Osteocyte (in vitro differentiated cells): Measurements from ENCODE around the gene FAM32A. TPM values are rescaled to one million over a fixed set of nuclear protein-coding genes. Genes with fewer than 3 reads are reported as not detected.

Experiments
- DNase-seq: peaks from one replicate; pipeline ENCODE4 v3.0.0; 2021; ENCODE audit warnings: mixed read lengths; ENCODE audit not compliant: unreplicated experiment; ENCODE audit errors: extremely low spot score
- H3K27ac Mint-ChIP-seq: one replicate; pipeline ENCODE4 v1.8.0; 2021; ENCODE audit warnings: mild to moderate bottlenecking, mixed read lengths; ENCODE audit not compliant: unreplicated experiment
- H3K27me3 Mint-ChIP-seq: one replicate; pipeline ENCODE4 v1.8.0; 2021; ENCODE audit warnings: mixed read lengths; ENCODE audit not compliant: unreplicated experiment
- H3K36me3 Mint-ChIP-seq: one replicate; pipeline ENCODE4 v1.8.0; 2021; ENCODE audit warnings: mixed read lengths; ENCODE audit not compliant: unreplicated experiment
- H3K4me1 Mint-ChIP-seq: one replicate; pipeline ENCODE4 v1.8.0; 2021; ENCODE audit warnings: mixed read lengths; ENCODE audit not compliant: unreplicated experiment
- H3K4me3 Mint-ChIP-seq: one replicate; pipeline ENCODE4 v1.8.0; 2021; ENCODE audit warnings: mild to moderate bottlenecking, moderate library complexity, mixed read lengths; ENCODE audit not compliant: unreplicated experiment
- H3K9me3 Mint-ChIP-seq: one replicate; pipeline ENCODE4 v1.8.0; 2021; ENCODE audit warnings: mixed read lengths; ENCODE audit not compliant: unreplicated experiment
- CTCF ChIP-seq: fragments of 200-600 bp; sonication (generic); IDR thresholded peaks from 2 replicates; pipeline ENCODE4 v1.5.0; 2021; ENCODE audit warnings: antibody characterized with exemption, mild to moderate bottlenecking, moderate library complexity
- total RNA-seq: library from RNA; stranded (reverse); gene quantifications from 2 replicates; pipeline ENCODE4 v1.2.1, GENCODE V29; 2021

The FAM32A gene
- total RNA-seq, 1 donor from 2014 or later = 78.8 TPM

DNA sequence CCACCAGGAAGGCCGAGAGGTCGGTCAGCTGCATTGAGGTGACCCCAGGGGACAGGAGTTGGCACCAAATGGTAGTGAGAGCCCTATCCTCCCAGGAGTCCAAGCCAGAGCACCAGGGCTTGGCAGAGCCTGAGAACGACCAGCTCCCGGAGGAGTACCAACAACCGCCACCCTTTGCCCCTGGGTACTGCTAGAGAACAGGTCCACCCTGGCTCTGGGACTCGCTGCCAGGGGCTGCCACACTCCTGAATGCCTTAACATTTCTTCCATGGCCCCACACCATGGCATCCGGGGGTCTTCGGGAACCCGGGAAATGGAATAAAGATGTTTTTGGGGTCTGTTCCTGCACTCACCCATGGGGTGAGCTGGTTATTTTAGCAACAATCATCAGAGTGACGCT lies 27.6 kb upstream of the FAM32A start:
- H3K9me3 Mint-ChIP-seq = no peaks in the 10 kb centered on the region
- peaks cover 11% of the 10 kb centered on the region for H3K27me3 Mint-ChIP-seq
- peaks cover 15% of the 10 kb centered on the region for H3K4me1 Mint-ChIP-seq
- H3K27ac Mint-ChIP-seq = no peak overlapping the region
- no peak overlapping the region for H3K4me3 Mint-ChIP-seq
- no peak for TF ChIP-seq CTCF
- H3K36me3 Mint-ChIP-seq = no peaks in the 10 kb centered on the region
- no peak for DNase-seq

- H3K4me3 Mint-ChIP-seq = no peak overlapping the region
- H3K4me1 Mint-ChIP-seq = peaks cover 15% of the 10 kb centered on the region
- H3K27ac Mint-ChIP-seq = no peak overlapping the region
- no peak for DNase-seq
- H3K36me3 Mint-ChIP-seq = no peaks in the 10 kb centered on the region
- H3K9me3 Mint-ChIP-seq = no peaks in the 10 kb centered on the region
- peaks cover 8% of the 10 kb centered on the region for H3K27me3 Mint-ChIP-seq
- no peak for TF ChIP-seq CTCF
These were observed 25.6 kb upstream of the FAM32A start for GRCh38 chr19:16159655-16160054.

DNA sequence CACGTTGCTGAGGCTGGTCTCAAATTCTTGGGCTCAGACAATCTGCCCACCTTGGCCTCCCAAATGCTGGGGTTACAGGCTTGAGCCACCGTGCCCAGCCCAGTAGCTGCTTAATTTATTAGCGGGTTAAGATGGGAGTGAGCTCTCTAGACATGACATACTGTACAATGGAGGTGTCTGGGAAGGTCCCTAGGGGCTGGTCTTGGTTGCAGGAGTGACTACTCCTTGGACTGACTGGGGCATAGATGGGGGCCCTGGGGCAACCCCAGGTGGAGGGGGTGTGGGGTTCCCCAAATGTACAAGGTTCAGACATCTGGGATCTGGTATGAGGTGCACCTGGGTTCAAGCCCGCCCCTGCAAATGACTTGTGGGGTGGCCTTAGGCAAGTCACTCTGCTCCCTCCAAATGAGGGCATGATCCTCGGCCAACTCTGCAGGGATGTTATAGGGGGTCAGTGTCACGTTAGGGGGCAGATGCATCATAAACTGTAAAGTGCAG lies 24.7 kb upstream of the FAM32A start:
- H3K36me3 Mint-ChIP-seq = no peaks in the 10 kb centered on the region
- no peak overlapping the region for H3K27ac Mint-ChIP-seq
- no peak overlapping the region for H3K4me3 Mint-ChIP-seq
- H3K9me3 Mint-ChIP-seq = no peaks in the 10 kb centered on the region
- no peak for DNase-seq
- no peak for TF ChIP-seq CTCF
- H3K4me1 Mint-ChIP-seq = peaks cover 15% of the 10 kb centered on the region
- H3K27me3 Mint-ChIP-seq = no peaks in the 10 kb centered on the region

- H3K36me3 Mint-ChIP-seq = no peaks in the 10 kb centered on the region
- DNase-seq = no peak
- H3K27me3 Mint-ChIP-seq = no peaks in the 10 kb centered on the region
- no peaks in the 10 kb centered on the region for H3K9me3 Mint-ChIP-seq
- TF ChIP-seq CTCF = no peak
- no peak overlapping the region for H3K27ac Mint-ChIP-seq
- no peak overlapping the region for H3K4me3 Mint-ChIP-seq
- H3K4me1 Mint-ChIP-seq = peaks cover 15% of the 10 kb centered on the region
These were observed 24.2 kb upstream of the FAM32A start for GRCh38 chr19:16160943-16161560.

DNA sequence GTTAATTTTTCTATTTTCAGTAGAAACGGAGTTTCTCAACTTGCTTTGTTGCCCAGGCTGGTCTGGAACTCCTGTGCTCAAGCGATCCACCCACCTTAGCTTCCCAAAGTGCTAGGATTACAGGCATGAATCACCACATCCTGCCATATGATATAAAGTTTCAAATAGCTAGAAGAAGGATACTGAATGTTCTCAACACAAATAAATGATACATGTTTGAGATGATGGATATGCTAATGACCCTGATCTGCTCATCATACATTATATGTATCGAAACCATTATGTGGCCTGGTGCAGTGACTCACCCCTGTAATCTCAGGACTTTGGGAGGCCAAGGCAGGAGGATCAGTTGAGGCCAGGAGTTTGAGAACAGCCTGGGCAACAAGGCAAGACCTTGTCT lies 23.4 kb upstream of the FAM32A start:
- Mint-ChIP-seq H3K36me3 (no peaks in the 10 kb centered on the region), H3K4me1 (peaks cover 15% of the 10 kb centered on the region), H3K27ac (peak overlapping the region; percentile 34), H3K4me3 (no peak overlapping the region), H3K9me3 (no peaks in the 10 kb centered on the region), H3K27me3 (no peaks in the 10 kb centered on the region)
- TF ChIP-seq CTCF = no peak
- no peak for DNase-seq
